Activated CD8-positive, alpha-beta T cell treated with anti-CD3 and anti-CD28 coated beads for 36 hours (primary cell): ENCODE results near the gene FAF1. TPM values are rescaled to one million over a fixed set of nuclear protein-coding genes. Genes with fewer than 3 reads are reported as not detected.

Source experiments
- ATAC-seq: fragments of 200-7000 bp; cut with Tn5 transposase; one replicate; pipeline ENCODE4 v1.10.0; 2021; ENCODE audit warnings: mild to moderate bottlenecking, moderate library complexity
- CTCF ChIA-PET: fragments of 350-600 bp; sonication (Branson Sonifier 250); formaldehyde crosslinking; loops from one replicate; lab custom pipeline; 2021; ENCODE audit warnings: antibody characterized with exemption; lab: Charles Lee
- POLR2A ChIA-PET: fragments of 350-600 bp; sonication (Branson Sonifier 250); formaldehyde crosslinking; loops from one replicate; lab custom pipeline; 2021; ENCODE audit warnings: antibody characterized with exemption; lab: Charles Lee
- DNase-seq: peaks from one replicate; pipeline ENCODE4 v3.0.0-alpha.2; 2020
- H3K27ac Mint-ChIP-seq: one replicate; pipeline ENCODE4 v1.8.0; 2021; ENCODE audit warnings: mild to moderate bottlenecking, mixed read lengths
- H3K27me3 Mint-ChIP-seq: one replicate; pipeline ENCODE4 v1.8.0; 2021; ENCODE audit warnings: mixed read lengths
- H3K36me3 Mint-ChIP-seq: one replicate; pipeline ENCODE4 v1.8.0; 2021; ENCODE audit warnings: low read depth, mixed read lengths
- H3K4me1 Mint-ChIP-seq: one replicate; pipeline ENCODE4 v1.8.0; 2021; ENCODE audit warnings: low read depth, mixed read lengths
- H3K4me3 Mint-ChIP-seq: one replicate; pipeline ENCODE4 v1.8.0; 2021; ENCODE audit warnings: mild to moderate bottlenecking, moderate library complexity, mixed read lengths
- H3K9me3 Mint-ChIP-seq: one replicate; pipeline ENCODE4 v1.8.0; 2021; ENCODE audit warnings: mixed read lengths
- CTCF ChIP-seq: fragments of 200-600 bp; IDR thresholded peaks from one replicate; pipeline ENCODE4 v1.8.0; 2022; ENCODE audit warnings: antibody characterized with exemption, mild to moderate bottlenecking
- intact Hi-C: fragments of 100-400 bp; cut with micrococcal nuclease; formaldehyde crosslinking; loops from one replicate; pipeline ENCODE4 v1.10.0; 2022
- total RNA-seq, 2 experiments: library from RNA; stranded (reverse); gene quantifications; one replicate each; pipeline ENCODE4 v1.2.3, GENCODE V29; 2021

Gene FAF1
- total RNA-seq, 2 experiments from 2014 or later: 82.2 to 87.0 TPM

DNA sequence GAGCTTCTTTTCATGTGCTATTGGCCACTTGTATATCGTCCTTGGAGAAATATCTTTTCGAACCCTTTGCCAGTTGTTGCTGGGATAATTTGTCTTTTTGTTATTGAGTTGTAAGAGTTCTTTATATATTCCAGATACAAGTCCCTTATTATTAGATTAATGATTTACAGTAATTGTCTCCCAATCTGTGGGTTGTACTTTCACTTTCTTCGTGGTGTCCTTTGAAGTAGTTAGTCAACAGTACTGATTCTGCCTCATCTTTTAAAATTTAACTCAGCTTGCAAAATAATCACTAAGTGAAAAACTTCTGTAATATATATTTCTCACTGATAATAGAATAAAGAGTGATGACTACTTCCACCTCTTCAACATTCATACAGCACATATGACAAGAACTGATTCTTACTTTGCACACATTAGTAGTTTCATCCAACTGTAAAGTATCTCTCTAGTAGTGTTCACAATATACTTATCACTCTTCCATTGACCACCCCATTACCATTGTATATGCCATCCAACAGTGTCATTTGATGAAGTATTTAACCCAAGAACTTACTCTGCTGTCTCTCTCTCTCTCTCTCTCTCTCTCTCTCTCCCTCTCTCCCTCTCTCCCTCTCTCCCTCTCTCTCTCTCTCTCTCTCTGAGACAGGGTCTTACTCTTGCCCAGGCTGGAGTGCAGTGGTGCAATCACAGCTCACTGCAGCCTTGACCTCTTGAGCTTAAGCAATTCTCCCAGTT, 432.6 kb downstream of the FAF1 start:
- TF ChIP-seq CTCF: no peak
- H3K27ac Mint-ChIP-seq: no peak overlapping the region
- H3K9me3 Mint-ChIP-seq: peaks cover 12% of the 10 kb centered on the region
- no peaks in the 10 kb centered on the region for H3K4me1 Mint-ChIP-seq
- intact Hi-C loops: no loop called here
- ChIA-PET POLR2A (no interaction called here), CTCF (interaction anchor here (0.8 kb wide), 1 partner anchor 15 kb away, joined by 3 read pairs; no protein-coding TSS in a partner anchor)
- H3K36me3 Mint-ChIP-seq: peaks cover 44% of the 10 kb centered on the region
- DNase-seq: no peak
- no peaks in the 10 kb centered on the region for H3K27me3 Mint-ChIP-seq
- ATAC-seq: no peak
- no peak overlapping the region for H3K4me3 Mint-ChIP-seq

GRCh38 chr1:50526431-50526830, 433.6 kb downstream of the FAF1 start:
- Mint-ChIP-seq H3K27ac (no peak overlapping the region), H3K4me1 (no peaks in the 10 kb centered on the region), H3K36me3 (peaks cover 44% of the 10 kb centered on the region), H3K4me3 (no peak overlapping the region), H3K9me3 (peaks cover 12% of the 10 kb centered on the region), H3K27me3 (no peaks in the 10 kb centered on the region)
- POLR2A ChIA-PET: no interaction called here
- DNase-seq: no peak
- CTCF ChIA-PET: interaction anchor here (0.8 kb wide), 1 partner anchor 14 kb away, joined by 3 read pairs; no protein-coding TSS in a partner anchor
- TF ChIP-seq CTCF: no peak
- intact Hi-C loops: no loop called here
- ATAC-seq: no peak

GRCh38 chr1:50523548-50523947, 436.5 kb downstream of the FAF1 start:
- Mint-ChIP-seq H3K4me1 (no peaks in the 10 kb centered on the region), H3K27ac (no peak overlapping the region), H3K4me3 (no peak overlapping the region), H3K27me3 (no peaks in the 10 kb centered on the region), H3K36me3 (peaks cover 42% of the 10 kb centered on the region), H3K9me3 (peaks cover 12% of the 10 kb centered on the region)
- ATAC-seq (no peak), DNase-seq (no peak)
- CTCF ChIA-PET: no interaction called here
- intact Hi-C loops: no loop called here
- POLR2A ChIA-PET: no interaction called here
- TF ChIP-seq CTCF: no peak

- no peak for DNase-seq
- CTCF ChIA-PET: no interaction called here
Measured at GRCh38 chr1:50522691-50523342, 437.2 kb downstream of the FAF1 start.

More at GRCh38 chr1:50522691-50523342, 437.2 kb downstream of the FAF1 start:
- Mint-ChIP-seq H3K27me3 (no peaks in the 10 kb centered on the region), H3K9me3 (peaks cover 12% of the 10 kb centered on the region), H3K4me3 (no peak overlapping the region), H3K4me1 (no peaks in the 10 kb centered on the region), H3K27ac (no peak overlapping the region), H3K36me3 (peaks cover 40% of the 10 kb centered on the region)
- ATAC-seq: no peak
- intact Hi-C loops: no loop called here
- POLR2A ChIA-PET: no interaction called here
- no peak for TF ChIP-seq CTCF
